Body of pancreas (tissue), 4 donors: ENCODE measurements around the gene C19orf33. TPM values are rescaled to one million over a fixed set of nuclear protein-coding genes. Genes with fewer than 3 reads are reported as not detected.

Experiments
- ATAC-seq: fragments of 150-250 bp; one replicate; pipeline ENCODE4 v1.9.1; 2016
- DNase-seq, 4 donors: peaks; one replicate each; pipeline ENCODE4 v3.0.0-alpha.2; 2019
- H3K27ac ChIP-seq, 4 donors: fragments of 200-600 bp; sonication (generic); 1 replicate in 3 of 4; 2 replicates in 1 of 4; pipeline versions ENCODE4 v1.5.1 to v1.6.1; 2016 to 2019; ENCODE audit warnings: mild to moderate bottlenecking in 1 of 4, mixed read lengths in 1 of 4, moderate library complexity in 1 of 4
- H3K27me3 ChIP-seq, 2 donors: fragments of 200-600 bp; sonication (generic); one replicate each; pipeline ENCODE4 v1.6.0; 2016; ENCODE audit warnings: mild to moderate bottlenecking in 1 of 2
- H3K36me3 ChIP-seq, 2 donors: fragments of 200-600 bp; sonication (generic); replicated peaks in 1 of 2; 2 replicates each; pipeline ENCODE4 v1.5.1; 2016; ENCODE audit warnings: low read depth in 2 of 2; ENCODE audit not compliant: insufficient read depth in 1 of 2
- H3K4me1 ChIP-seq: fragments of 200-600 bp; sonication (generic); one replicate; pipeline ENCODE4 v1.6.0; 2016
- H3K4me3 ChIP-seq, 2 donors: fragments of 200-600 bp; sonication (generic); 1 replicate in 1 of 2; 2 replicates in 1 of 2; pipeline ENCODE4 v1.5.1; 2016 to 2019
- H3K9me3 ChIP-seq, 3 donors: fragments of 200-600 bp; sonication (generic); 1 replicate in 2 of 3; 2 replicates in 1 of 3; pipeline ENCODE4 v1.5.1; 2016
- CTCF ChIP-seq, 7 experiments: fragments of 450-650 bp in 4 of 7; fragments of 200-600 bp in 3 of 7; sonication (generic) in 3 of 7; IDR thresholded peaks; one replicate each; pipeline ENCODE4 v1.5.1; 2016 to 2019; ENCODE audit warnings: antibody characterized with exemption in 7 of 7
- POLR2A ChIP-seq, 3 donors: fragments of 450-650 bp; IDR thresholded peaks; one replicate each; pipeline ENCODE4 v1.6.1; 2016; ENCODE audit warnings: antibody characterized with exemption in 3 of 3, mild to moderate bottlenecking in 2 of 3
- WGBS, 2 donors: methylation state at CpG; one replicate each; pipeline ENCODE4 v1.1.5; 2017; 5-methylcytosine and 5-hydroxymethylcytosine counted together
- intact Hi-C: fragments of 100-400 bp; cut with DNase I; formaldehyde crosslinking; loops from one replicate; pipeline ENCODE4 v1.15.1; 2023
- total RNA-seq, 2 donors: library from RNA; depleted of rRNA; stranded (reverse); fragments of >200 nt; gene quantifications; one replicate each; pipeline ENCODE4 v1.1.0, GENCODE V29; 2016

The C19orf33 gene
- total RNA-seq, 2 donors from 2014 or later = 2.6 TPM; not detected in 1

GRCh38 chr19:38273499-38273898 lies 30.6 kb upstream of the C19orf33 start:
- H3K4me1 ChIP-seq = peaks cover 85% of the 10 kb centered on the region

DNA sequence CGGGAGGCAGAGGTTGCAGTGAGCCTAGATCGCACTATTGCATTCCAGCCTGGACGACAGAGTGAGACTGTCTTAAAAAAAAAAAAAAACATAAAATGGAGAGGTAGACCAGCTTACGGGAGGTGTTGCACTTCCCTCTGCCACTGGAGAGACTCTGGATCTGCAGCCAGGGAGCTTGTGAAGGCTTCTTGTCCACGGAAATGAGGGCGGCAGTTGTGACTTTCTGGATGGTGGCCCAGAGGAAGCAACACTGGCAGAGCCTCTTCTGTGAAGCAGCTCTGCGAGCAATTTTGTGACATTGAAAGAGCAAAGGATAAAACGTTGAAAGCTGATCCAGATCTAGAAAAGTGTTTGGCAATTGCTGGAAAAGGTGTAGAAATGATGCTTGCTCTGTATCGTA lies 29.3 kb upstream of the C19orf33 start:
- Histone ChIP-seq H3K9me3 (no peaks in the 10 kb centered on the region), H3K4me1 (peaks cover 82% of the 10 kb centered on the region), H3K27me3 (no peaks in the 10 kb centered on the region), H3K4me3 (no peak overlapping the region), H3K27ac (peak overlapping the region in 1 of 4 donors; percentile 7), H3K36me3 (no peaks in the 10 kb centered on the region)
- TF ChIP-seq CTCF (IDR thresholded peaks at IDR 0.05) = no peak
- no peak for TF ChIP-seq POLR2A (IDR thresholded peaks at IDR 0.05)
- intact Hi-C loops = no loop called here
- ATAC-seq = no peak
- 47 to 56% methylated on average over 9 of the region's 9 CpGs for WGBS, 2 donors
- no peak for DNase-seq

More at GRCh38 chr19:38273499-38273898, 30.6 kb upstream of the C19orf33 start:
- ATAC-seq (peak; percentile 68), DNase-seq (peak; percentile 41 to 72 (median 55))
- intact Hi-C loops = no loop called here
- Histone ChIP-seq H3K9me3 (no peaks in the 10 kb centered on the region), H3K4me3 (no peak overlapping the region), H3K36me3 (no peaks in the 10 kb centered on the region), H3K27ac (peak overlapping the region; percentile 6 to 38 (median 22)), H3K27me3 (no peaks in the 10 kb centered on the region)
- TF ChIP-seq CTCF (IDR thresholded peaks at IDR 0.05) (no peak), POLR2A (IDR thresholded peaks at IDR 0.05) (no peak)
- WGBS, 2 donors = 18 to 26% methylated on average over 2 of the region's 2 CpGs

GRCh38 chr19:38276942-38277517 lies 27.0 kb upstream of the C19orf33 start:
- no peak for ATAC-seq
- intact Hi-C loops = no loop called here
- Histone ChIP-seq H3K27ac (peak overlapping the region; percentile 40 to 81 (median 66)), H3K36me3 (no peaks in the 10 kb centered on the region), H3K4me1 (peaks cover 82% of the 10 kb centered on the region), H3K27me3 (no peaks in the 10 kb centered on the region), H3K4me3 (no peak overlapping the region), H3K9me3 (no peaks in the 10 kb centered on the region)
- DNase-seq = no peak
- TF ChIP-seq POLR2A (IDR thresholded peaks at IDR 0.05) = no peak
- TF ChIP-seq CTCF (IDR thresholded peaks at IDR 0.05) = no peak
- 92 to 97% methylated on average over 7 of the region's 7 CpGs for WGBS, 2 donors

- ATAC-seq (peak; percentile 49), DNase-seq (no peak)
- no peak overlapping the region for H3K4me3 ChIP-seq
- intact Hi-C loops = no loop called here
- no peaks in the 10 kb centered on the region for H3K36me3 ChIP-seq
- 16 to 26% methylated on average over 5 of the region's 5 CpGs for WGBS, 2 donors
- H3K9me3 ChIP-seq = no peaks in the 10 kb centered on the region
- peaks cover 83% of the 10 kb centered on the region for H3K4me1 ChIP-seq
- H3K27ac ChIP-seq = peak overlapping the region; percentile 40 to 81 (median 66)
- no peaks in the 10 kb centered on the region for H3K27me3 ChIP-seq
- TF ChIP-seq CTCF (IDR thresholded peaks at IDR 0.05) (no peak), POLR2A (IDR thresholded peaks at IDR 0.05) (no peak)
Measured at GRCh38 chr19:38277549-38277948, 26.5 kb upstream of the C19orf33 start.
